Gastroesophageal sphincter (tissue), 3 donors: ENCODE measurements around the gene QPCT.

ENCODE experiments used
- POLR2A ChIP-seq, 2 donors: fragments of 450-650 bp; IDR thresholded peaks; one replicate each; pipeline ENCODE4 v1.6.1; 2017; ENCODE audit warnings: antibody characterized with exemption in 2 of 2, mild to moderate bottlenecking in 2 of 2, moderate library complexity in 1 of 2
- TF ChIP-seq, protein P1 (sequence below), 4 experiments: fragments of 200-600 bp in 2 of 4; fragments of 450-650 bp in 2 of 4; sonication (generic) in 1 of 4; IDR thresholded peaks; one replicate each; pipeline ENCODE4 v1.5.1; 2017 to 2019; ENCODE audit warnings: antibody characterized with exemption in 4 of 4, mild to moderate bottlenecking in 2 of 4, moderate library complexity in 2 of 4

DNA sequence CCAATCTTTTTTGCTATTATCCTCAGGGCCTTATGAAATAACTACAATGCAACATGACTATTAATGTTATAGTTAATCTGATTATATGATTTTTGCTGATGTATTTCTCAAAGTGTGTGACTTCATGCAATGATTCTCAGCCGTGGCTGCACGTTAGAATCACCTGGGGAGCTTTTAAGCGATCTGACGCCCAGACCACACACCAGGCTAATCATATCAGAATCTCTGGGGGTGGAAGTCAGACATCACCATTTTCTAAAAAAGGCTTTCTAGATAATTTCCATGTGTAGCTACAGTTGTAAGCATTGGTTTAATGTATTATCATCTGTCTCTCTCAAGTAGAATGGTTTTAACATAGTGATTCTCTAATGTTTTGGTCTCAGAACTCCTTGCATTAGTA is 5.5 kb upstream of the QPCT start:
- TF ChIP-seq, protein P1, sequence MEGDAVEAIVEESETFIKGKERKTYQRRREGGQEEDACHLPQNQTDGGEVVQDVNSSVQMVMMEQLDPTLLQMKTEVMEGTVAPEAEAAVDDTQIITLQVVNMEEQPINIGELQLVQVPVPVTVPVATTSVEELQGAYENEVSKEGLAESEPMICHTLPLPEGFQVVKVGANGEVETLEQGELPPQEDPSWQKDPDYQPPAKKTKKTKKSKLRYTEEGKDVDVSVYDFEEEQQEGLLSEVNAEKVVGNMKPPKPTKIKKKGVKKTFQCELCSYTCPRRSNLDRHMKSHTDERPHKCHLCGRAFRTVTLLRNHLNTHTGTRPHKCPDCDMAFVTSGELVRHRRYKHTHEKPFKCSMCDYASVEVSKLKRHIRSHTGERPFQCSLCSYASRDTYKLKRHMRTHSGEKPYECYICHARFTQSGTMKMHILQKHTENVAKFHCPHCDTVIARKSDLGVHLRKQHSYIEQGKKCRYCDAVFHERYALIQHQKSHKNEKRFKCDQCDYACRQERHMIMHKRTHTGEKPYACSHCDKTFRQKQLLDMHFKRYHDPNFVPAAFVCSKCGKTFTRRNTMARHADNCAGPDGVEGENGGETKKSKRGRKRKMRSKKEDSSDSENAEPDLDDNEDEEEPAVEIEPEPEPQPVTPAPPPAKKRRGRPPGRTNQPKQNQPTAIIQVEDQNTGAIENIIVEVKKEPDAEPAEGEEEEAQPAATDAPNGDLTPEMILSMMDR (IDR thresholded peaks at IDR 0.05) = no peak
- TF ChIP-seq POLR2A (IDR thresholded peaks at IDR 0.05) = no peak
